Activated CD8-positive, alpha-beta T cell treated with anti-CD3 and anti-CD28 coated beads for 36 hours (primary cell): ENCODE data around the gene PTPRR. TPM values are rescaled to one million over a fixed set of nuclear protein-coding genes. Genes with fewer than 3 reads are reported as not detected.

Experiments used
- ATAC-seq: fragments of 200-7000 bp; cut with Tn5 transposase; one replicate; pipeline ENCODE4 v1.10.0; 2021; ENCODE audit warnings: mild to moderate bottlenecking, moderate library complexity
- CTCF ChIA-PET: fragments of 350-600 bp; sonication (Branson Sonifier 250); formaldehyde crosslinking; loops from one replicate; lab custom pipeline; 2021; ENCODE audit warnings: antibody characterized with exemption; lab: Charles Lee
- POLR2A ChIA-PET: fragments of 350-600 bp; sonication (Branson Sonifier 250); formaldehyde crosslinking; loops from one replicate; lab custom pipeline; 2021; ENCODE audit warnings: antibody characterized with exemption; lab: Charles Lee
- DNase-seq: peaks from one replicate; pipeline ENCODE4 v3.0.0-alpha.2; 2020
- H3K27ac Mint-ChIP-seq: one replicate; pipeline ENCODE4 v1.8.0; 2021; ENCODE audit warnings: mild to moderate bottlenecking, mixed read lengths
- H3K27me3 Mint-ChIP-seq: one replicate; pipeline ENCODE4 v1.8.0; 2021; ENCODE audit warnings: mixed read lengths
- H3K36me3 Mint-ChIP-seq: one replicate; pipeline ENCODE4 v1.8.0; 2021; ENCODE audit warnings: low read depth, mixed read lengths
- H3K4me1 Mint-ChIP-seq: one replicate; pipeline ENCODE4 v1.8.0; 2021; ENCODE audit warnings: low read depth, mixed read lengths
- H3K4me3 Mint-ChIP-seq: one replicate; pipeline ENCODE4 v1.8.0; 2021; ENCODE audit warnings: mild to moderate bottlenecking, moderate library complexity, mixed read lengths
- H3K9me3 Mint-ChIP-seq: one replicate; pipeline ENCODE4 v1.8.0; 2021; ENCODE audit warnings: mixed read lengths
- CTCF ChIP-seq: fragments of 200-600 bp; IDR thresholded peaks from one replicate; pipeline ENCODE4 v1.8.0; 2022; ENCODE audit warnings: antibody characterized with exemption, mild to moderate bottlenecking
- intact Hi-C: fragments of 100-400 bp; cut with micrococcal nuclease; formaldehyde crosslinking; loops from one replicate; pipeline ENCODE4 v1.10.0; 2022
- total RNA-seq, 2 experiments: library from RNA; stranded (reverse); gene quantifications; one replicate each; pipeline ENCODE4 v1.2.3, GENCODE V29; 2021

The PTPRR gene
- total RNA-seq, 2 experiments from 2014 or later = not detected

GRCh38 chr12:70796989-70797388, 123.5 kb downstream of the PTPRR start:
- no peaks in the 10 kb centered on the region for H3K36me3 Mint-ChIP-seq
- TF ChIP-seq CTCF = no peak
- CTCF ChIA-PET = no interaction called here
- no peak overlapping the region for H3K4me3 Mint-ChIP-seq
- H3K27ac Mint-ChIP-seq = no peak overlapping the region
- no peak for ATAC-seq
- H3K9me3 Mint-ChIP-seq = no peaks in the 10 kb centered on the region
- POLR2A ChIA-PET = no interaction called here
- DNase-seq = no peak
- no peaks in the 10 kb centered on the region for H3K4me1 Mint-ChIP-seq
- intact Hi-C loops = no loop called here
- H3K27me3 Mint-ChIP-seq = no peaks in the 10 kb centered on the region

DNA sequence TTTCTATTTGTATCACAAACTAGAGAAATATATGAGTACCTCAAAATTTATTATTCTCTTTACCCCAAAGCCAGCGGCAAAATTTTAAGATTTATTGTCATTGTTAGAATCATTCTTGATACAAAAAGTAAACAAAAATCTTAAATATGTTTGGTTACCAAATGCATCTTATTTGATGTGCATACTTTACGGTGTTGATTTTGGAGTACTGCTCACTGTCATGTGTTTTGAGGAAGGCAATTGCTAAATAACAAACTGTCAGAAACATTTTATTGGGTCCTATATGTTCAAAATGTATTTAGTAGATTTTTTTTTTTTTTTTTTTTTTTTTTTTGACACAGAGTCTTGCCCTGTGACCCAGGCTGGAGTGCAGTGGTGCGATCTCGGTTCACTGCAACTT, 124.9 kb downstream of the PTPRR start:
- POLR2A ChIA-PET = no interaction called here
- ATAC-seq = no peak
- intact Hi-C loops = no loop called here
- Mint-ChIP-seq H3K27me3 (no peaks in the 10 kb centered on the region), H3K4me1 (no peaks in the 10 kb centered on the region), H3K9me3 (no peaks in the 10 kb centered on the region), H3K36me3 (no peaks in the 10 kb centered on the region), H3K4me3 (no peak overlapping the region), H3K27ac (no peak overlapping the region)
- CTCF ChIA-PET = no interaction called here
- no peak for TF ChIP-seq CTCF
- DNase-seq = no peak

DNA sequence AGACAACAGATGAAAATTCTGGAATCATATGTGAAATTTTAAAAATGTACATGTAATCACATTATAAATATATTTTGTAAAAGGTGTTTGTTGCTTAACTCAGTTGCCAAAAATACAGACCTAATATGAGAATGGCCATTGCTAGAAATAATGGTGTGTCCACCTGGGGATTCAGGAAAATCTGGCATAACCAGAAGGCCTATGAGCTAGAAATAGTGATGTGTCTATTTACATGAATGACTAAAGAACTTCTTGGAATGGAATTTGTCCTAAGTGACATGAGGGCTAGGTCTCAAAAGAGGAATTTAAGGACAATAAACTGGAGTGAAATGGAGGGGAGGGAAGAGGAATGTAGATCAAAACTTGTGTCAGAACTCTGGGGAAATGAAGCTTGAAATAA, 126.4 kb downstream of the PTPRR start:
- ATAC-seq (no peak), DNase-seq (no peak)
- intact Hi-C loops = no loop called here
- no peaks in the 10 kb centered on the region for H3K9me3 Mint-ChIP-seq
- no peaks in the 10 kb centered on the region for H3K27me3 Mint-ChIP-seq
- H3K36me3 Mint-ChIP-seq = no peaks in the 10 kb centered on the region
- CTCF ChIA-PET = no interaction called here
- H3K27ac Mint-ChIP-seq = no peak overlapping the region
- no peak overlapping the region for H3K4me3 Mint-ChIP-seq
- no peak for TF ChIP-seq CTCF
- H3K4me1 Mint-ChIP-seq = no peaks in the 10 kb centered on the region
- POLR2A ChIA-PET = no interaction called here

DNA sequence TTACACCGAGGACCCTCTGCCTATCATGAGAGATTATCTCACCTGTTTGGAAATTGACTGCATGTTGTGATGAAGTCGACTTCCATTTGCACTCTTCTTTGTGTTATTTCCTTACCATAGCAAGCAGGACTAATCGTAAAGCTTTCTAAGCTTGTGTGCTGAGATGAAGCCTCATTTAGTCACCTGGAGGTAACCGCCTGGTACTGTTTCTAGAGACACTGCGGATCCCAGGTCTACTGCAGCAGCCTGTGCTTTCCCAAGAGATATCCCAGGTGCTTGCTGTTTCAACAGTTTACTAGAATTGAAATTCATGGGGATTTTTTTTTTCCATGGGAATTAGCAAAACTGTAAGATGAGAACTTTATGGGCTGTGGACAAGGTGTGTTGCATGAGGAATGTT, 131.8 kb downstream of the PTPRR start:
- intact Hi-C loops = no loop called here
- no peak for TF ChIP-seq CTCF
- ATAC-seq = no peak
- no peak overlapping the region for H3K4me3 Mint-ChIP-seq
- H3K9me3 Mint-ChIP-seq = no peaks in the 10 kb centered on the region
- POLR2A ChIA-PET = no interaction called here
- H3K27ac Mint-ChIP-seq = no peak overlapping the region
- no peak for DNase-seq
- CTCF ChIA-PET = interaction anchor here (1.1 kb wide), 1 partner anchor 13 kb away, joined by 3 read pairs; no protein-coding TSS in a partner anchor
- no peaks in the 10 kb centered on the region for H3K36me3 Mint-ChIP-seq
- peaks cover 1% of the 10 kb centered on the region for H3K27me3 Mint-ChIP-seq
- H3K4me1 Mint-ChIP-seq = no peaks in the 10 kb centered on the region

- Mint-ChIP-seq H3K36me3 (no peaks in the 10 kb centered on the region), H3K4me3 (no peak overlapping the region), H3K27me3 (peaks cover 1% of the 10 kb centered on the region), H3K27ac (no peak overlapping the region), H3K4me1 (no peaks in the 10 kb centered on the region), H3K9me3 (no peaks in the 10 kb centered on the region)
- ChIA-PET POLR2A (no interaction called here), CTCF (interaction anchor here (1.1 kb wide), 1 partner anchor 14 kb away, joined by 3 read pairs; no protein-coding TSS in a partner anchor)
- no peak for ATAC-seq
- intact Hi-C loops = no loop called here
- DNase-seq = no peak
- no peak for TF ChIP-seq CTCF
Observed at GRCh38 chr12:70787612-70788011, 132.9 kb downstream of the PTPRR start.
